Loucy (cell line): ENCODE results near the gene SLC30A7.

Source experiments
- H2AFZ ChIP-seq: fragments of 200-600 bp; sonication (generic); 2 replicates; pipeline ENCODE4 v1.6.0; 2016; ENCODE audit warnings: antibody characterized with exemption, mild to moderate bottlenecking, low read length, moderate library complexity
- H3F3A ChIP-seq: fragments of 200-600 bp; 2 replicates; pipeline ENCODE4 v1.6.0; 2016; ENCODE audit warnings: antibody characterized with exemption, low read depth, mild to moderate bottlenecking
- H3K27me3 ChIP-seq: fragments of 200-600 bp; sonication (generic); 2 replicates; pipeline ENCODE4 v1.6.1; 2014; ENCODE audit warnings: low read length, mild to moderate bottlenecking; ENCODE audit not compliant: insufficient read depth, poor library complexity, severe bottlenecking
- H3K36me3 ChIP-seq: fragments of 200-600 bp; sonication (generic); 2 replicates; pipeline ENCODE4 v1.6.1; 2016; ENCODE audit warnings: low read length; ENCODE audit not compliant: insufficient read depth
- H3K4me1 ChIP-seq: fragments of 200-600 bp; sonication (generic); 2 replicates; pipeline ENCODE4 v1.5.1; 2014; ENCODE audit warnings: low read length, mild to moderate bottlenecking; ENCODE audit not compliant: insufficient read depth, poor library complexity, severe bottlenecking
- H3K4me2 ChIP-seq: fragments of 200-600 bp; sonication (generic); 2 replicates; pipeline ENCODE4 v1.6.0; 2014; ENCODE audit warnings: antibody characterized with exemption, low read length, low read depth, mild to moderate bottlenecking; ENCODE audit not compliant: poor library complexity, severe bottlenecking
- H3K4me3 ChIP-seq: fragments of 200-600 bp; sonication (generic); 2 replicates; pipeline ENCODE4 v1.5.1; 2014; ENCODE audit warnings: low read length, mild to moderate bottlenecking, mixed read lengths; ENCODE audit not compliant: poor library complexity, severe bottlenecking
- H3K79me2 ChIP-seq: fragments of 200-600 bp; sonication (generic); 2 replicates; pipeline ENCODE4 v1.6.1; 2014; ENCODE audit warnings: low read length; ENCODE audit not compliant: insufficient read depth
- H3K9ac ChIP-seq: fragments of 200-600 bp; sonication (generic); 2 replicates; pipeline ENCODE4 v1.6.0; 2014; ENCODE audit warnings: mild to moderate bottlenecking, low read depth, low read length, moderate library complexity; ENCODE audit not compliant: poor library complexity, severe bottlenecking
- H3K9me2 ChIP-seq: fragments of 200-600 bp; sonication (generic); replicated peaks from 2 replicates; pipeline ENCODE4 v1.6.1; 2016; ENCODE audit warnings: low read depth, low read length, mixed read lengths
- H3K9me3 ChIP-seq: fragments of 200-600 bp; sonication (generic); 2 replicates; pipeline ENCODE4 v1.6.1; 2014; ENCODE audit warnings: mild to moderate bottlenecking, antibody characterized with exemption, low read length, low read depth; ENCODE audit not compliant: insufficient read depth
- H4K20me1 ChIP-seq: fragments of 200-600 bp; sonication (generic); 2 replicates; pipeline ENCODE4 v1.6.0; 2014; ENCODE audit warnings: antibody characterized with exemption, low read length, mild to moderate bottlenecking; ENCODE audit not compliant: insufficient read depth, poor library complexity, severe bottlenecking
- EZH2phosphoT487 ChIP-seq: fragments of 200-600 bp; IDR thresholded peaks from 2 replicates; pipeline ENCODE4 v1.6.1; 2018; ENCODE audit warnings: antibody characterized with exemption, mild to moderate bottlenecking, moderate library complexity, borderline replicate concordance
- TF ChIP-seq, protein P1 (sequence below): fragments of 200-600 bp; sonication (generic); conservative IDR thresholded peaks from 2 replicates; pipeline ENCODE4 v1.5.1; 2014; ENCODE audit warnings: mild to moderate bottlenecking, antibody characterized with exemption, low read length

Gene SLC30A7, protein sequence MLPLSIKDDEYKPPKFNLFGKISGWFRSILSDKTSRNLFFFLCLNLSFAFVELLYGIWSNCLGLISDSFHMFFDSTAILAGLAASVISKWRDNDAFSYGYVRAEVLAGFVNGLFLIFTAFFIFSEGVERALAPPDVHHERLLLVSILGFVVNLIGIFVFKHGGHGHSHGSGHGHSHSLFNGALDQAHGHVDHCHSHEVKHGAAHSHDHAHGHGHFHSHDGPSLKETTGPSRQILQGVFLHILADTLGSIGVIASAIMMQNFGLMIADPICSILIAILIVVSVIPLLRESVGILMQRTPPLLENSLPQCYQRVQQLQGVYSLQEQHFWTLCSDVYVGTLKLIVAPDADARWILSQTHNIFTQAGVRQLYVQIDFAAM

DNA sequence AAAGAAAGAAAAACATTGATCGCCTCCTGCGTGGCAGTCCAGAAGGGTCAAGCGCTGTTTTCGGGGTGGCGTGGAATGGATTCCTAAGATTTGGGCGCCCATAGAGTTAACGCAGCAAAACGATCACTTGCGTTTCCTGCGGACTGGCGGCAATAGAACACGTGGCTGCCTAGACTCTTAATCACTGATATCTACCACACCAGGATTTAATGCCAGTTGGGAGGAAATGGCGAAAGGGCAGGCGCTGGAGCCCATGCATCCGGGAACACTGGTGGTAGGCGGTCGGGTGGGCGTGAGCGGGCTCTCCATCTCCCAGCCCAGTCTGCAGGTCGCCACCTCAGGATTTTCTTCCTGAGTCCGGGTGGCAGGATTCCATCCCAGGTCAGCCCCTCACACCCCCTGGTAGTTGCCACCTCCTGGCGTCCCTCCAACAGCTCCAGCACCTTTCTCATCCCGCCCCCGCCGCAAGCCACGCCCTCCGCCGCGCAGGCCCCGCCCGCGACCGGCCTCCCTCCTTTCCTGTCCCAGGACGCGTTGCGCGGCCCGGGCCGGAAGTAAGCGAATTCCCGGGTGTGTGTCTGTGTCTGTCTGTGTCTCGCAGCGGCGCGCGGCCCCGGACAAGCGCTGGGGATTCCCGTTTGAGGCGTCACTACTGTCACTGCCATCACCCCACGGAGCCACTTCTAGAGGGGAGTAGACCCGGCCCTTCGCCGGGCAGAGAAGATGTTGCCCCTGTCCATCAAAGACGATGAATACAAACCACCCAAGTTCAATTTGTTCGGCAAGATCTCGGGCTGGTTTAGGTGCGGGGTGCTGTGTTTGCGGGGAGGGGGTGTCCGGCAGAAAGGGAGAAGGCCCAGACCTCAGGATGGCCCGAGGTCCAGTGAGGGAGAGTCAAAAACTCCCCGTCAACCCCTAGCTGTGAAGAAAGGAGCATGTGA, at the start of gene SLC30A7:
TSS of gene SLC30A7 (plus strand) at position 551 of the 941 bp plus-strand sequence. CDS start at position 724, 173 bp downstream.
- peaks cover 60% of the 10 kb centered on the region for H3K79me2 ChIP-seq
- H3K4me3 ChIP-seq = peak within 1 kb of the TSS; percentile 83
- peak within 1 kb of the TSS; percentile 83 for H3K9ac ChIP-seq
- H3K4me1 ChIP-seq = peaks cover 49% of the 10 kb centered on the region
- no peaks in the 10 kb centered on the region for H3K36me3 ChIP-seq
- H3K9me3 ChIP-seq = no peaks in the 10 kb centered on the region
- peaks cover 23% of the 10 kb centered on the region for H4K20me1 ChIP-seq
- H3K4me2 ChIP-seq = peak within 1 kb of the TSS; percentile 75
- H3K27me3 ChIP-seq = no peaks in the 10 kb centered on the region
- H3F3A ChIP-seq = 0 out of 2 replicates have a peak, but pooled peaks cover 7% of the 10 kb centered on the region
- no peaks in the 10 kb centered on the region for H3K9me2 ChIP-seq
- no peak for TF ChIP-seq EZH2phosphoT487
- H2AFZ ChIP-seq = peak within 1 kb of the TSS; percentile 99

DNA sequence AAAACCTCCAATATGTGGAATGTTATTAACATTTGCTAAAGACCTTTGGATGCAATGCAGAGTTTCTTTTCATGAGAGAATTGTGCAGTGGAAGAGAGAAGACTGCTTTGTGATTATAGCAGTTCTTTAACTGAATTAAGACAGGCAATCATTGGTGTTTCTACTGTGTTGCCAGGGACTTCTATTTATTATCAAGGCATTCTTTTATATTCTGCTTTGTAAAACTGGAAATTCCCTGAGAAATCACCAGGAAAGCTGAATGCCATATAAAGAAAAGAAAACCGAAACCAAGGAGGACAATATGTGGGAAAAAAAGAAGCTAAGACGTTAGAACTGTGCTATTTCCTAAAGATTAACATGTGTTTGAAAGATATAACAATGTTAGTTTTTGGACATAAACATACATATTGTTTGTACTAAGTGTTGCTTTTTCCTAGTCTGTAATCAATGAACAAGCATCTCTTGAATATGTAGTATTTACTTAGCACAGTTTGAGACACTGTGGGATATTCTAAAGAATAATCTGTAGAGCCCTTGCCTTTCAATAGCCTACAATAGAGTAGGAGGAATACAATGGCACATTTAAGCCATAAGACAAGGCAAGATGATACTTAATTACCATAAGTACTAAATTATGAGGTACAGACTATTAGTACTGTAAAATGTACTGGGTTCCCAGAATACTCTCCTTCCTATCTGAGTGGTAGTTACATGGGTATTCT, 48.4 kb upstream of the SLC30A7 start:
- no peaks in the 10 kb centered on the region for H3K27me3 ChIP-seq
- H3K79me2 ChIP-seq = no peaks in the 10 kb centered on the region
- H3K4me1 ChIP-seq = no peaks in the 10 kb centered on the region
- no peak overlapping the region; the same call in 1 of the 2 replicates for H2AFZ ChIP-seq
- H4K20me1 ChIP-seq = no peaks in the 10 kb centered on the region
- no peaks in the 10 kb centered on the region for H3F3A ChIP-seq
- TF ChIP-seq, protein P1, sequence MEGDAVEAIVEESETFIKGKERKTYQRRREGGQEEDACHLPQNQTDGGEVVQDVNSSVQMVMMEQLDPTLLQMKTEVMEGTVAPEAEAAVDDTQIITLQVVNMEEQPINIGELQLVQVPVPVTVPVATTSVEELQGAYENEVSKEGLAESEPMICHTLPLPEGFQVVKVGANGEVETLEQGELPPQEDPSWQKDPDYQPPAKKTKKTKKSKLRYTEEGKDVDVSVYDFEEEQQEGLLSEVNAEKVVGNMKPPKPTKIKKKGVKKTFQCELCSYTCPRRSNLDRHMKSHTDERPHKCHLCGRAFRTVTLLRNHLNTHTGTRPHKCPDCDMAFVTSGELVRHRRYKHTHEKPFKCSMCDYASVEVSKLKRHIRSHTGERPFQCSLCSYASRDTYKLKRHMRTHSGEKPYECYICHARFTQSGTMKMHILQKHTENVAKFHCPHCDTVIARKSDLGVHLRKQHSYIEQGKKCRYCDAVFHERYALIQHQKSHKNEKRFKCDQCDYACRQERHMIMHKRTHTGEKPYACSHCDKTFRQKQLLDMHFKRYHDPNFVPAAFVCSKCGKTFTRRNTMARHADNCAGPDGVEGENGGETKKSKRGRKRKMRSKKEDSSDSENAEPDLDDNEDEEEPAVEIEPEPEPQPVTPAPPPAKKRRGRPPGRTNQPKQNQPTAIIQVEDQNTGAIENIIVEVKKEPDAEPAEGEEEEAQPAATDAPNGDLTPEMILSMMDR = no peak
- no peak for TF ChIP-seq EZH2phosphoT487
- no peaks in the 10 kb centered on the region for H3K9me3 ChIP-seq
- no peaks in the 10 kb centered on the region for H3K9me2 ChIP-seq
- H3K36me3 ChIP-seq = no peaks in the 10 kb centered on the region
- no peak overlapping the region for H3K4me3 ChIP-seq
- no peak overlapping the region for H3K9ac ChIP-seq
- no peak overlapping the region for H3K4me2 ChIP-seq

DNA sequence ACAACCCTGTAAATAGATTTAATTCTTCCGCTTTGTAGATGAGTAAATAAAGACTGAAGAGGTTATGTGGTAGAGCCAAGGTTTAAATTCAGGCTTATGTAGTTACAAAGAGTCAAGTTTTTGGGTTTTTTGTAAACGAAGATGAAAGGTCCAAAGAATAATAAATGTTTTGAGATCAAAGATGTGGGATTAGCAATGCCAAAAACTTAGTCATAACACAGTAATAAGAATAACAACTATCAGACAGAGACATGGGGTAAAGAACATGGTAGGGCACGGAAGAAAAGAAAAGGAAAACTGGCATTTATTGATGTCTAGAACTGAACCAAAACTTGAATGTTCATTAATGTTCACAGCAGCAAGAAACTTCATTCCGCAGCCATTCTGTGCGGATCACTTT, 44.2 kb upstream of the SLC30A7 start:
- H3K4me3 ChIP-seq = no peak overlapping the region

More for the DNA sequence above, 44.2 kb upstream of the SLC30A7 start:
- Histone ChIP-seq H3K9me2 (no peaks in the 10 kb centered on the region), H2AFZ (no peak overlapping the region), H3K4me2 (no peak overlapping the region), H3K4me1 (no peaks in the 10 kb centered on the region), H3K9me3 (no peaks in the 10 kb centered on the region), H3K9ac (no peak overlapping the region), H3K36me3 (no peaks in the 10 kb centered on the region), H3F3A (no peaks in the 10 kb centered on the region), H3K79me2 (no peaks in the 10 kb centered on the region), H4K20me1 (no peaks in the 10 kb centered on the region), H3K27me3 (no peaks in the 10 kb centered on the region)
- no peak for TF ChIP-seq EZH2phosphoT487
- TF ChIP-seq, protein P1 = no peak
